Neural crest cell (in vitro differentiated cells): ENCODE measurements around the gene TERB1. TPM values are rescaled to one million over a fixed set of nuclear protein-coding genes. Genes with fewer than 3 reads are reported as not detected.
A peak's percentile ranks its signal among the peaks of the same experiment; 100 is the strongest.

Source experiments
- DNase-seq: peaks from one replicate; pipeline ENCODE4 v3.0.0; 2021; ENCODE audit warnings: low read depth, mixed read lengths, low spot score
- H3K27ac Mint-ChIP-seq: one replicate; pipeline ENCODE4 v1.8.0; 2021; ENCODE audit warnings: mild to moderate bottlenecking, mixed read lengths; ENCODE audit not compliant: unreplicated experiment
- H3K27me3 Mint-ChIP-seq: 2 replicates; pipeline ENCODE4 v1.8.0; 2021; ENCODE audit warnings: low read depth, mild to moderate bottlenecking, mixed read lengths
- H3K36me3 Mint-ChIP-seq: 2 replicates; pipeline ENCODE4 v1.8.0; 2021; ENCODE audit warnings: low read depth, mild to moderate bottlenecking, mixed read lengths
- H3K4me1 Mint-ChIP-seq: 2 replicates; pipeline ENCODE4 v1.8.0; 2021; ENCODE audit warnings: mixed read lengths
- H3K4me3 Mint-ChIP-seq: one replicate; pipeline ENCODE4 v1.8.0; 2021; ENCODE audit warnings: mild to moderate bottlenecking, mixed read lengths
- H3K9me3 Mint-ChIP-seq: 2 replicates; pipeline ENCODE4 v1.8.0; 2021; ENCODE audit warnings: mixed read lengths
- CTCF ChIP-seq: fragments of 200-600 bp; sonication (generic); conservative IDR thresholded peaks from 2 replicates; pipeline ENCODE4 v1.5.0; 2021; ENCODE audit warnings: antibody characterized with exemption, mild to moderate bottlenecking
- total RNA-seq: library from RNA; stranded (reverse); gene quantifications from 2 replicates; pipeline ENCODE4 v1.2.1, GENCODE V29; 2021

The TERB1 gene
- total RNA-seq, 1 donor from 2014 or later, result 0.26 TPM

GRCh38 chr16:66740010-66740409 is 61.4 kb downstream of the TERB1 start:
- H3K27me3 Mint-ChIP-seq, result no peaks in the 10 kb centered on the region
- H3K36me3 Mint-ChIP-seq, result peaks cover 14% of the 10 kb centered on the region
- DNase-seq, result peak; percentile 33
- peaks cover 31% of the 10 kb centered on the region for H3K4me1 Mint-ChIP-seq
- H3K4me3 Mint-ChIP-seq, result peak overlapping the region; percentile 51
- H3K27ac Mint-ChIP-seq, result peak overlapping the region; percentile 69
- peak; percentile 75 for TF ChIP-seq CTCF
- H3K9me3 Mint-ChIP-seq, result no peaks in the 10 kb centered on the region

GRCh38 chr16:66735891-66736290 is 65.5 kb downstream of the TERB1 start:
- no peak for TF ChIP-seq CTCF
- peaks cover 14% of the 10 kb centered on the region for H3K4me1 Mint-ChIP-seq
- DNase-seq, result no peak
- H3K36me3 Mint-ChIP-seq, result peaks cover 26% of the 10 kb centered on the region
- H3K27ac Mint-ChIP-seq, result no peak overlapping the region
- no peaks in the 10 kb centered on the region for H3K27me3 Mint-ChIP-seq
- H3K4me3 Mint-ChIP-seq, result no peak overlapping the region
- H3K9me3 Mint-ChIP-seq, result no peaks in the 10 kb centered on the region

GRCh38 chr16:66731101-66731500 is 70.3 kb downstream of the TERB1 start:
- Mint-ChIP-seq H3K4me1 (no peaks in the 10 kb centered on the region), H3K4me3 (no peak overlapping the region), H3K36me3 (peaks cover 24% of the 10 kb centered on the region), H3K27ac (no peak overlapping the region), H3K27me3 (no peaks in the 10 kb centered on the region), H3K9me3 (no peaks in the 10 kb centered on the region)
- no peak for DNase-seq
- TF ChIP-seq CTCF, result no peak

GRCh38 chr16:66728804-66729203 is 72.6 kb downstream of the TERB1 start:
- Mint-ChIP-seq H3K4me1 (no peaks in the 10 kb centered on the region), H3K4me3 (no peak overlapping the region), H3K27ac (no peak overlapping the region), H3K36me3 (peaks cover 32% of the 10 kb centered on the region), H3K27me3 (no peaks in the 10 kb centered on the region), H3K9me3 (no peaks in the 10 kb centered on the region)
- DNase-seq, result no peak
- no peak for TF ChIP-seq CTCF

GRCh38 chr16:66728117-66728787 is 73.1 kb downstream of the TERB1 start:
- Mint-ChIP-seq H3K36me3 (peaks cover 35% of the 10 kb centered on the region), H3K27ac (no peak overlapping the region), H3K27me3 (no peaks in the 10 kb centered on the region), H3K4me1 (no peaks in the 10 kb centered on the region), H3K9me3 (no peaks in the 10 kb centered on the region), H3K4me3 (no peak overlapping the region)
- TF ChIP-seq CTCF, result peak; percentile 78
- no peak for DNase-seq
